ENCODE results near the gene C16orf87.

GRCh38 chr16:46797501-46797900 lies 33.5 kb downstream of the C16orf87 start:
- no peak for TF ChIP-seq POLR2AphosphoS5 (IDR thresholded peaks at IDR 0.05; ENCODE audit: low read depth)
- no peak for TF ChIP-seq CTCF (IDR thresholded peaks at IDR 0.05; ENCODE audit: insufficient read depth, low read length)
- no peak for TF ChIP-seq GABPA (IDR thresholded peaks at IDR 0.05; ENCODE audit: low read depth)
- TF ChIP-seq SPI1 (IDR thresholded peaks at IDR 0.05; ENCODE audit: borderline replicate concordance, low read depth) = no peak

Data from HL-60 (cell line).